GM12872 (cell line): ENCODE measurements around the gene RPL41.

Experiments
- TF ChIP-seq, protein P1 (sequence below): IDR thresholded peaks from 3 replicates; pipeline ENCODE4 v1.5.1; 2011; ENCODE audit warnings: low read depth, mild to moderate bottlenecking, low read length, moderate library complexity; ENCODE audit not compliant: insufficient read depth

The RPL41 gene

GRCh38 chr12:56117778-56118687 lies 1.6 kb downstream of the RPL41 start, which contains the start of gene ZC3H10:
TSS of gene ZC3H10 (plus strand) at chr12:56118266. CDS start at chr12:56120563, 2,297 bp downstream.
- TF ChIP-seq, protein P1, sequence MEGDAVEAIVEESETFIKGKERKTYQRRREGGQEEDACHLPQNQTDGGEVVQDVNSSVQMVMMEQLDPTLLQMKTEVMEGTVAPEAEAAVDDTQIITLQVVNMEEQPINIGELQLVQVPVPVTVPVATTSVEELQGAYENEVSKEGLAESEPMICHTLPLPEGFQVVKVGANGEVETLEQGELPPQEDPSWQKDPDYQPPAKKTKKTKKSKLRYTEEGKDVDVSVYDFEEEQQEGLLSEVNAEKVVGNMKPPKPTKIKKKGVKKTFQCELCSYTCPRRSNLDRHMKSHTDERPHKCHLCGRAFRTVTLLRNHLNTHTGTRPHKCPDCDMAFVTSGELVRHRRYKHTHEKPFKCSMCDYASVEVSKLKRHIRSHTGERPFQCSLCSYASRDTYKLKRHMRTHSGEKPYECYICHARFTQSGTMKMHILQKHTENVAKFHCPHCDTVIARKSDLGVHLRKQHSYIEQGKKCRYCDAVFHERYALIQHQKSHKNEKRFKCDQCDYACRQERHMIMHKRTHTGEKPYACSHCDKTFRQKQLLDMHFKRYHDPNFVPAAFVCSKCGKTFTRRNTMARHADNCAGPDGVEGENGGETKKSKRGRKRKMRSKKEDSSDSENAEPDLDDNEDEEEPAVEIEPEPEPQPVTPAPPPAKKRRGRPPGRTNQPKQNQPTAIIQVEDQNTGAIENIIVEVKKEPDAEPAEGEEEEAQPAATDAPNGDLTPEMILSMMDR: peak; percentile 37; the same call in 1 of the 3 replicates

DNA sequence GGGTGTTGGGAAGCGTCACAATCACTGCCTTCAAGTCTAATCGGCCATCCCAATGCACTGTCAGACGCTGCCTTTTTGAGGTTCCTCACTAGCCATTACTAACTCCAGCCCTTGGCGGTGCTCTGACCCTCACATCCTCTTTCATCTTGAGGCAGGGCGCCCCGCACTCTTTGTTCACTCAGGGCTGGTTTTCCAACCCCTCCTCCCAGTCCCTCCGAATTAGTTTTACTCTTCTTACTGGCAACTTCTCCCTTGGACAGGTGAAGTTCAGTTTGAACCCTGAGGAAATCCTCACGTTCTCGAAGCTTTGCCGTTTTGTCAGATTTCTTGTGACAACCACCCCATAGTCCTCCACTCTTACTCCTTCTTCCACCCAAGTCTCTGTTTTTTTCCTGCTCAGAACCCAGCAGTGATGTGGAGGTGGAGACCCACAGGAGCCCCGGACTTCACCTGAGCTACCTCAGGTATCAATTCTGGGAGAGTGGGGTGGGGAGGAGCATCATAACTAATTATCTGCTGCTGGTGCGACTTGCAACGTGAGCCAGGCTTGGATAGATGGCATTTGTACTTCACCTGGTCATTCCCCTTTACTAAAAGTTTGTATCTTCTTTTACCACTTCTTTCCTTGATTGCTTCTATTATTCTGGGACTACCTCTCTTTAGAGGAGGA lies 2.4 kb downstream of the RPL41 start:
- TF ChIP-seq, protein P1: no peak

GRCh38 chr12:56119361-56119796 lies 2.9 kb downstream of the RPL41 start:
- TF ChIP-seq, protein P1: peak; percentile 70

DNA sequence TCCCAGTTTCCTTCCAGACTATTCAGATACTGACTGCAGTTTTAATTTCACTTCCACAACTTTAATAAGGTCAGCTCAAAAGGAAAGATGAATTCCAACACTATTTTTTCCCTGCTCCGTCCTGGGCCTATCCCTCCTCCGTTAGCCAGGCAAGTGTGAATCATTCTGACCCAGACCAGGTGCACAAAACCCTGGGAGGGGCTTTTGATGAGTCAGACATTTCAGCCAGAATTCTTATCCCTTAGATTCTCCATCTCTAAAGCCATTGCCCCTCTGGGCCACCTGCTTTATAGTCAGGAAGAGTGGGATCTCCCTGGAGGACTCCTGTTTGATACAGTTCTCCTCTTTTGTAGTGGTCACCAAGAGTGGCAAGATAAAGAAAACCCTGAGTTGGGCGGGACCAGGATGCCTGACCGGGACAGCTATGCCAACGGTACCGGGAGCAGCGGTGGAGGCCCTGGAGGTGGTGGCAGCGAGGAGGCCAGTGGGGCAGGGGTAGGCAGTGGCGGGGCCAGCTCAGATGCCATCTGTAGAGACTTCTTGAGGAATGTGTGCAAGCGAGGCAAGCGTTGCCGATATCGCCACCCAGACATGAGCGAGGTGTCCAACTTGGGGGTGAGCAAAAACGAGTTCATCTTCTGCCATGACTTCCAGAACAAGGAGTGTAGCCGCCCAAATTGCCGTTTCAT lies 3.9 kb downstream of the RPL41 start:
- TF ChIP-seq, protein P1: no peak

DNA sequence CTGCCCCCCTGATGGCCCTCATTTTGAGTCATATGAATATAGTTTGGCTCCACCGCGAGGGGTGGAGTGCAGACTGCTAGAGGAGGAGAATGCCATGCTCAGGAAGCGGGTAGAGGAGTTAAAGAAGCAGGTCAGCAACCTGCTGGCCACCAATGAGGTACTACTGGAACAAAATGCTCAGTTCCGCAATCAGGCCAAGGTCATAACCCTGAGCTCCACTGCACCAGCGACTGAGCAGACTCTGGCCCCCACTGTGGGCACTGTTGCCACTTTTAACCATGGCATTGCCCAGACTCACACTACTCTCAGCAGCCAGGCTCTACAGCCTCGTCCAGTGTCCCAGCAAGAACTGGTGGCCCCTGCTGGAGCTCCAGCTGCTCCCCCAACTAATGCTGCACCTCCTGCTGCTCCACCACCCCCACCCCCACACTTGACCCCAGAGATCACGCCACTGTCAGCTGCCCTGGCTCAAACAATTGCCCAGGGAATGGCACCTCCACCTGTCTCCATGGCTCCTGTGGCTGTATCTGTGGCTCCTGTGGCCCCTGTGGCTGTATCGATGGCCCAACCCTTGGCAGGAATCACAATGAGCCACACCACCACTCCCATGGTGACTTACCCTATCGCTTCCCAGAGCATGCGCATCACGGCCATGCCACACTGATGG lies 4.9 kb downstream of the RPL41 start:
- TF ChIP-seq, protein P1: no peak

DNA sequence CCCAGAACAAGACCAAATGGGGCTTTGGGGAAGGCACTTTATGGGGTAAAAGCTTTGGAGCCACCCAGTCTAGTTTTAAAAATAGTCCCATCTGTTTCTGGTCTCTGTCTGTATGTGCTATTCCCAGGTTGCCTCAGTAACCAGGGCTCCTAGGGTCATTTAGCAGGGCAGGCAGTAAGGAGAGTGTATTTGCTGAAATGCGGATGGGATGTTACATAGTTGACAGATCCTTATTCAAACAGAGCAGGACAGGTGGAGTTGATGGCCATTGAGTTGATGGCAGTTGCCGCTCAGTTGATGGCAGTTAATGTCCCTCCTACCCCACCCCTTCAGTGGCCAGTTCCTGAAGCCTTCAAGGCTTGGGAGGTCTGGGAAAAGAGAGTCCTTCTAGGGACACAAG lies 6.2 kb downstream of the RPL41 start:
- TF ChIP-seq, protein P1: no peak
